ENCODE measurements around the gene MOB4.

Gene MOB4

GRCh38 chr2:197591339-197592072 lies 75.6 kb downstream of the MOB4 start:
- DNase-seq (ENCODE audit: low read depth, low spot score), result no peak

GRCh38 chr2:197596766-197597165 lies 80.9 kb downstream of the MOB4 start:
- no peak for DNase-seq (ENCODE audit: low read depth, low spot score)

- no peak for DNase-seq (ENCODE audit: low read depth, low spot score)
These were observed 81.3 kb downstream of the MOB4 start for GRCh38 chr2:197597166-197597565.

- no peak for DNase-seq (ENCODE audit: low read depth, low spot score)
These were observed 82.6 kb downstream of the MOB4 start for GRCh38 chr2:197598450-197598849.

- DNase-seq (ENCODE audit: low read depth, low spot score), result no peak
These were observed 83.6 kb downstream of the MOB4 start for GRCh38 chr2:197599285-197599965.

- DNase-seq (ENCODE audit: low read depth, low spot score), result no peak
These were observed 84.4 kb downstream of the MOB4 start for GRCh38 chr2:197600306-197600705.

GRCh38 chr2:197601726-197602125 lies 85.9 kb downstream of the MOB4 start:
- no peak for DNase-seq (ENCODE audit: low read depth, low spot score)

Measured in smooth muscle cell of the brain vasculature (primary cell).